Astrocyte of the hippocampus (primary cell): Measurements from ENCODE around the gene ECE1.

Source experiments
- DNase-seq: peaks from one replicate; pipeline ENCODE4 v3.0.0; 2011; ENCODE audit warnings: low read depth, low spot score

ECE1 gene

DNA sequence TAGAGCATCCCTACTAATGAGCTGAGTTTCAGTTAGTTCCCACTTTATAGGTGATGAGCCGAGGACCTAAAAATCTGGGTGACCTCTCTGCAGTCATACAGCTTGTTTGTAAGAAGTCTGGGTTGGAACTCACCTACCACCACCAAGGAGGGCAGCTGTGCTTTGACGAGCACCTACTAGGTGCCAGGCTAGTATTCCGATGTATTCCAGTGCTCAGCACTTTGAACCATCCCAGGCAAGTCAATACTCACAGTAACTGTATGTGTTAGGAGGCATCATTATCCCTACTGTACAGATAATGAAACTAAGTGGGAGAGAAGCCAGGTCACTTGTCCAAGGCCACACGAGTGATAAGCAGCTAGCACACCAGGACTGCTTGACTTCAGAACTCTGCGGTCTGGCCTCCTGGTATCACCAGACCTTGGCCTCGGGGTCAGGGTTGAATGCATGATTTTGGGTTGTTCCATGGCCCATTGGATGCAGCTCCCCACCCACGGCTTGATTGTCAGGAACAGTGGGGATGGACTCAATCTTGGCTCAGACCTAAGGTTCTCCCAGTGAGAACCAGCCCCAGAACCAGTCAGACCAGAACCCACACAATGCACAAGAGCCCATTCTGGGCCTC lies 20.7 kb downstream of the ECE1 start:
- no peak for DNase-seq

DNA sequence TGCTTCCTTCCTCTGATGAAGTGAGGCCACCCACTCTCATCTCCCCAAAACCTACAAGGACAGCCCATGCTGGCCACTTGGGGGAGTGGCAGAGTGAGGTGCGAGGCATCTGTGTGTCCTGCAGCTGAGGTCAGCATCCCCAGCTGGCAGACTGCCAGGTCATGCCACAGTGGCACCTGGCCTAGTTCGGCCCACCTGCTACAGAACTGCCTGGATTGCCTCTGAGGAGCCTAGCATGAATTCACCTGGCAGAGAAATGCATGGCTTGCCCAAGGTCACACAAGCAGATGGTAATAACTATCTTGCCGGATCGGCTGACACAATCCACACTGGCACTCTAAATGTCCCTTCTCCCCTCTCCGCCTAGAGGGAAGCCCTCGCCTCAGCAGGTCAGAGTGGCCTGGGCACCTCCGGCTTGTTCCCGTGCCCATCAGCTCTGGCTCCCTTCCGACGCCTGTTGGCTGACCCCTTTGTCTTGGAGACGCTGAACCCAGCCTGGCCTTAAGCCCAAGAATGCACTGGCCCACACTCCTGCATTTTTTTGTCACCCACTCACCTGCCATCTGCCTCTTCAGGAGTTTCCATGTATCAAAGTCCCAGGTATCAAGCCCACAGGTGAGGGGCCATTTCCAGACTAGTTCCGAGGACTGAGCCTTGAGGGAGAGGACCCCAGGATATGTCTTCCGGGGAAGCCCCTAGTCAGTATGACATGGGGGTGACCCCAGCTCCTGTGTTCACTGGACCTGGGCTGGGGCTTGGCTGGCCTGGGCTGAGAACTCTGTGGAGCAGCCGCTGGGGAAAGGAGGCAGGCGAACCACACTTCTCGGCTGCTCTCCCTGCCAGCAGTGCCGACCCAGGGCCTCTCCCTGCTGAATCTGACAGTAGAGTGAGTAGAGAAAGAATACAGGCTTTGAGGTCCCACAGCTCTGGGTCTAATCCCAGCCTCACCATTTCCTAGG lies 21.7 kb downstream of the ECE1 start:
- DNase-seq = peak; percentile 60

DNA sequence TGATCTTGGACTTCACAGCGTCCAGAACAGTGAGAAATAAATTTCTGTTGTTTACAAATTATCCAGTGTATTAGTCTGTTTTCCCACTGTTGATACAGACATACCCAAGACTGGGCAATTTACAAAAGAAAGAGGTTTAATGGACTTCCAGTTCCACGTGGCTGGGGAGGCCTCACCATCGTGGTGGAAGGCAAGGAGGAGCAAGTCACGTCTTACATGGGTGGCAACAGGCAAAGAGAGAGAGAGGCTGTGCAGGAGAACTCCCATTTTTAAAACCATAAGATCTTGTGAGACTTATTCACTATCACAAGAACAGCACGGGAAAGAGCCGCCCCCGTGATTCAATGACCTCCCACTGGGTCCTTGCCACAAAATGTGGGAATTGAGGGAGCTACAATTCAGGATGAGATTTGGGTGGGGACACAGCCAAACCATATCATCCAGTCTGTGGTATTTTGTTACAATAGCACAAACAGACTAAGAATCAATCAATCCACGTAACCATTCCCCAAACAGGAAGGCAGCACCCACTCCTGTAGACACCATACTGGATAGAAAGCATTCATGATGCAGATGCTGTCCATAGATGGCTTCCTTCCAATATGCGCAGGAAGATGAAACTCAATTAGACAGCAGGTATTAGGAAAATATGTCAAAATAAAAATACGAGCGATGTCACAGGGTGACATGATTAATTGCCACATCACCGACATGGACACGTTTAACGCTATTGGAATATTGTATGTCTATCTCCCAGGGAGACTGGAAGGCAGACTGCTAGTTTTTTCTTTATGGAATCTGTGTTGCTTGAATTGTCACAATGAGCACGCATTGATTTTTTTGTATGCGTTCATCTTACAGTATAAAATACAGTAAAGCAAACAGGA lies 22.8 kb downstream of the ECE1 start:
- DNase-seq = no peak

DNA sequence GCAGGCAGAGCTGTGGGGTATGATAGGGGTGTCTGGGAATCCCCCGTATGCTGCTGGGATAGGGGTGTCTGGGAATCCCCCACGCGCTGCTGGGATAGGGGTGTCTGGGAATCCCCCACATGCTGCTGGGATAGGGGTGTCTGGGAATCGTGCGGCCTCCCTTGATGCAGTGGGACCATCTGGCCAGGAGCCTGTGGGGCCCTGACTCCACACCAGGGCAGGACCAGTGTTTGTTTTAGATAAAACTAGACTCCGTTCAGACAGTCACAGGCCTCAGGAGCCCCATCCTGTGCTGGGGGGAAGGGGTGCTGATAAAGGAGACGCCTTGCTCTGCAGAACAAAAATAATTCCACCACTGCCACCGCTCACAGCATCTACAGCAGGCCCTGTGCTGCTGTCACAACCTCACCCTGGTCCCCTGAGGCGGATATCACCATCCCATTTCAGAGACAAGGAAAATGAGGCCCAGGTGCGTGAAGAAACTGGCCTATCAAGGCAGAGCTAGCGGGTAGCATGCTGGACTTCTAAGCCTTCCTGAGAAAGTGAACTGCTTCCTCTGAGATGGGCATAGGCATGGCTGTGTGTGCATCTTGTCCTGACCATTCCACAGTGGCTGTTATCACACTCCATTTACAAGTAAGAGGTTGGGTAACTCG lies 24.0 kb downstream of the ECE1 start:
- no peak for DNase-seq

DNA sequence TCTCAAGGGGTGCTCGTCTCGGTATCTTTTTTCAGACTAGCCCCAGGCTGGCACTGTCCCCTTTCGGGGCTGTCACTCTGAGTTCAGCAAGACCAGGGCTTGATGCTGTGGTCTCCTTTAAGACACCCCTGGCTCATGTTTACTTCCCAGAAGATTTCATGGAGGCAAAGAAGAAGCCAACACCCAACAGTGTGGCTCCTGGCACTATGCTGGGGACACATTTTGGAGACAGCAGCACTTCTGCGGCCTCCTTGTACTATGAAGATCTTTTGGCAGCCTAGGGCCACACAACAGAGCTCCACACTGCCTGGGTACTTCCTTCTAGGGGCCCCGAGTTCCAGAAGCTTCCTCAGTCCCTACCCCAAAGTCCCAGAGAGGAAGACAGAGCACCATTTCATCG lies 24.6 kb downstream of the ECE1 start:
- DNase-seq = no peak

DNA sequence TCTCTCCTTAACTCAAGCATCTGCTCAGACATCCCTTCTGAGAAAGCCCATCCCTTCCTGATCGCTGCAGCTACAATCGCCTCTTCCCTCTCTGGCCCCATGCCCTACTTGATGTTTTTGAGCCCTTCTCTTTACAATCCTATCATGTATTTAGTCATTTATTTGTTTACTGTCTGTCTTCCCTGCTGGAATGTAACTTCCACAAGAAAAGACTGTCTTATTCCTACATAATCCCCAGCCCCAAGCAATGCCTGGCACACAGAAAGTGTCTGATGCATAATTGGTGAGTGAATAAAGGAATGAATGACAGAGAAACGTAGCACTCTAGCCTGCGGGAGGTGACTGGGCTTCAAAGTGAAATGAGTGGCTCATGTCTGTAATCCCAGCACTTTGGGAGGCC lies 25.4 kb downstream of the ECE1 start:
- peak; percentile 81 for DNase-seq

DNA sequence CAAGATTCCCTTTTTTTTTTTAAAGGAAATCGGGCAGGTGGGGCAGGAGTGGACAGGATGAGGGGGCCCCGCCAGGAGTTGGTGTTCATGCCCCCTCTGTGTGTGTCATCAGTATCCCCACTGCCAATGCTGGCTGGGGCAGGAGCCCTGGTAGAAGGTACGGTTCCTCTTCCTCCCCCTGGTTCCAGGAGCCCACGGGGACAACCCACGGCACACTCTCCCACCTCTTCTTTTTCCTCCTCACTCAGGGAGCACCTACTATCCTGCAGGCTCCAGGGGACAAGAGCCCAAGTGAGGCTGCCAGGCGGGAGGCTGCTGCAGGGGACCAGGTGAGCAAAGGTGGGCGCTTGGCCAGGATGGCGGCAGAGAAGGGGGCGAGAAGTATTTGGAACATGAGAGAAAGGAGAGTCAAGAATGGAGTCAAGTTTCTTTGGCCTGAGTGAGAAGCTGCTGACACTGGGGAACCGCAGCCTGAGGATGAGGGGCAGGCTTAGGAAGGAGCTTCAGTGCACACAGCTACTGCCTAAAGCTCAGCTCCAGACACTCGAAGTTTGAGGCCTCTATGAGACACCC lies 26.5 kb downstream of the ECE1 start:
- DNase-seq = no peak

DNA sequence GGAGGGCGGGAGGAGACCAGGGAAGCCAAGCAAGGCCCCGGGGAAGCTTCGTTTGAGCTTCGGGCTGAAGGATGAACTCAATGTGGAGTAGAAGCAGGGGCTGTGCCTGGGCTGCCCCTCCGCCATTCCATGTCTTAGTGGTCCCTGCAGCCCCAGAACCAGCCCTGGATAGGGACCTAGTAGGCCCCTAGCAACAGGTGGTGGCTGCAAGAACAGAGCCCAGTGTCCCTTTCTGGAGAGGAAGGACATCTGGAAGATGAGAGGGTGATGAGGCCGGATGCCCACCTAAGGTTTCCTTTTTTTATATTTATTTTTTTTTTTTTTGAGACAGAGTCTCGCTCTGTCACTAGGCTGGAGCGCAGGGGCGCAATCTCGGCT lies 27.2 kb downstream of the ECE1 start:
- no peak for DNase-seq

DNA sequence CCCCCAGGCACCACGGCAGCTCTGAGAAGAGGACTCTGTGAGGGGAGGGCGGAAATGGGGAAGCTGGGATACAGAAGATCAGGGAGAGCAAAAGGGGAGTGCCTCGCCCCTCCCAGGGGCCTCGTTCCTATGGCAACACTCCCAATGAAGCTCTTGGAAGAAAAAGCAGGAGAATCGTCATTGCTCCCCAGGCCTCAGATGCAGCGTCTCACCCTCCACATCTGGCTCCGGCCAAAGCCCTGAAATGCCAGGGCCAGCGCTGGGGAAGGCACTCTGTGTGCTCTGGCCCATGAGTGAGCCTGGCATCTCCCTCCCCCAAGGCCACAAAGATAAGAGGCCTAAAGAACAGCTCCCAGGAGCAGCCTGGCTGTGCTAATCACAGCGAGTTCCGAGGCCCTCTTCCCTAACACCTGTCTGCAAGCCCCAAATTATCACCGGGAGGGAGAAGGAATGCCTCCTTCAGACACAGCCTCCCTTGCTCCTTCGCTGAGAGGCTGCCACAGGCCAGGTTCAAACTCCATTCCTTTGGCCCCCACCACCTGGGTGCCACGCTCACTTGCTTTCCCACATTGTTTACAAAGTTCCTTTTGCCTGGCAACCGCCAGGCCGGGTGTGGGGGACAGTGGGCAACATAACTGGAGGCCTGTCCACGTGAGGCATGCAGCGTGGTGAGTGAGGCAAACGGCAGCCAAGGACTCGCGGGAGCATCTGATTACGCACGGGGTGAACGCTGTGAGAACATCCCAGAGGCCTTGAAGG lies 27.8 kb downstream of the ECE1 start:
- DNase-seq = peak; percentile 94

DNA sequence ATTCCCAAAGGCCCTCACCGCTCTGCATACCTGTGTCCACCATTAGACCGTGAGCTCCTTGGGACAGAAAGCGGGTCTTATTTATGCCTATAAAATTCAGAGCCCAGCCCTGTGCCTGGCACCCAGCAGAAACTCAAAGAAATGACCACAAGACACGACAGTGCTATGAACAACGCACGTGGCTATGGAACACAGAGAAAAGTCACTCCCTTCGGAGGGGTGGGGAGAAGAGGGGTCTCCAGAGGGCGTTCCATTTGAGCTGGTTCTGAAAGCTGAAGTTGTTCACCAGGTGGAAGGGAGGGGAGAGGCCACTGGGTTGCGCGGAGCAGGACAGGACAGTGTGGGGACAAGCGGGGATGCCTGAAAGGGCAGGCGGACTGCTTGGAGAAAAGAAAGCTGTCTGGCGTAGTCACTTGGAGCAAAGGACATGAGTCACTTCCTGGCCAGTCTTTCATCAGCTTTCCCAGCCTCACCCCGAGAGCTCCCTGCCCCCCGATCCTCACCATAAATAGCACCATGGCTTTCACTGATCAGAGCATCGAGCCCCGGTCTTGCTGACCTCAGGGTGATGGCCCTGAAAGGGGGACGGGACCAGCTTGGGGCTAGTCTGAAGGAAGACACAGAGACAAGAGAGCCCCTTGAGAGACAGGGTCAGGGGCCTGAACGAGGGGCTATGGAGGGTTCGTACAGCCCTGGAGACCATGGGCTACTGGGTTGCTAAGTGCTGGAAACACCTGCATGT lies 28.5 kb downstream of the ECE1 start:
- DNase-seq = peak; percentile 91

DNA sequence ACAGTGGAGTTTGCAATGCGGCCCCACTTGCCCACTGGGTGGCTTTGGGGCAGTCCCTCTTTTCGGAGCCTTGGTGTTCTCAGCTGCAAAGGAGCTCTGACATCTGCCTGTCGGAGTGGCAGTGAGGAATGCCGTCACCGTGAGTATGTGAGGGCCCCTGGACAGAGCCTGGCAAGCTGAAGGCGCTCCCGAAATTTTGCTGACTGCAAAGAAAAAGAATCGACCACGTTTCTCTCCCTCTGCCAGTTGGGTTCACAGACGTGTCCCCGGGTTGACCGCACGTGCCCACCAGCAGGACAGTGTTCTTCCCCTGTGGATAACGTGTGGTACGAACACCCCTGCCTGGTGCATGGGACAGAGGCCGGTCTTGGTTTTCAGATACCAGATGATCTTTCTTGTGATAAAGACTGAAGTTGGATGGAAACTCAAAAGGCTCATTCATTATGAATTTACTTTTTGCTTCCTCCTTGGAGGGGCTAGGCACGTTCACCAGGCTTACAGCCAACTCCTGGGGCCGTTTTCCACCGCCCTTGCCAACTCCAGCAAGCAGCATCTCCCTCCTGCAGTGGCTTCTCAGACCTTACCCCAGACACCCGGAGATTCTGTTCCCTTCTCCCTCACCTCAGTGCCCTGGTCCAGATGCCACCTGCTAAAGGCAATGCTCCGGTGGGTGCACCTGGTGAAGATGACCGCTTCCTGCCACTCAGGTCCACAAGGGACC lies 29.7 kb downstream of the ECE1 start:
- peak; percentile 46 for DNase-seq

DNA sequence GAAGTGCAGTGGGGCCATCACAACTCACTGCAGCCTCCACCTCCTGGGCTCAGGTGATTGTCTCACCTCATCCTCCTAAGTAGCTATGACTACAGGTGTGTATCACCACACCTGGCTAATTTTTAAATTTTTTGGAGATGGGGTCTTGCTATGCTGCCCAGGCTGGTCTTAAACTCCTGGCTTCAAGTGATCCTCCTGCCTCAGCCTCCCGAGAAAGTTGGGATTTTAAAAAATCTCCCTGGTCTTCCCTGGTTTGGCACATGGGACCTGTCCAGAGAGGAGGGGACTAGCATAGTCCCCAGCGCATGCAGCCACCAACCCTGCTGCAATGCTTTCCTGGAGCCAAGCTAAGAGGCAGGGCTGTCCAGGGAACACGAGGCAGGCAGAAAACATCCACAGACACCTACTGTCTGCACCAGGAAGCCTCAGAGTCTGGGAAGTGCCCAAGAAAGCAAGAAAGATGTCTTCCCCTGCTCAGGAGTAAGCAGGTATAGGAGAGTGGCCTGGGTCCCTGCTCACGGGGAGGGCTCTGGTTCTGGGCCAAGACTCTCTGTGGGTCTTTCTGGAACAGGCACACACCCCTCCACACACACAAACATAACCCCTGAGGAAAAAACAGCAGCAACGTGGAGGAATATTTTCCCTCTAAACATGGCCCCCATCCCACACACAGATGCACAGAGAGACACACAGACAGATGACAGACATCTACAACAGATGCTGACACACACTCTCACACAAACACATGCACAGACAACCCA lies 30.8 kb downstream of the ECE1 start:
- no peak for DNase-seq

DNA sequence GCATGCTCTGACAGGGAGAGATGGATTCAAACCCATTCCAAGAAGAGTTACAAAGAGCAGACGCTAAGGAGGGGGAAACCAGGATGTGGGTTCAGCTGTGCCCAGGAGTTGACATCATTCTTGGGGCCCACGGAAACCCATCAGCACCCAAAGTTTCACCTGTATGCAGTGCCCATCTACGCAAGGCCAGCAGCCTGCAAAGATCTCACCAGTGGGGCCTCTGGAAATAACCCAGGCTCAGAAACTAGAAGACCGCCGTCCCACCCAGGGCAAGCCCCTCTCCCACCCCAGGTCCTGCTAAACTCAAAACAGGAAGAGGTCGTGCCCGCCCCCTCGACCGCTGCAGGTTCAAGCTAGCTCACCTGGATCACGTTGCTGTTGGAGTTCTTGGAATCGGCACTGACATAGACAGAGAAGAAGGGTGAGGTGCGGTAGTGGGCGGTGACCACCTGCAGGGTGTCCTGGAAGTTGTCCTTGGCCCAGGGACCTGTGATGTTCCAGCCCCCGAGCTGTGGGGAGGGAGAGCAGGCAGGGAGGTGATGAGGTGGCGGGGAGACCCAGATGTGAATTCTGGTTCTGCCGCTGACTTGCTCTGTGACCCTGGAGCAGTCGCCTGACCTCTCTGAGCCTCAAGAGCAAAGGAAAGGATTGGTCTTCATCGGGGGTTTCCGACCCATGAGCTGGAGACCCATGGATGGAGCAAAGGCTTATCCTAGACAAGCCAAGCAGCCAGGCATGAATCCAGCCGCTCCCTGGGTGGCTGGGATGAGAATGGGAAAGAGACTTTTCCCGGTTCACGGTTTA lies 31.7 kb downstream of the ECE1 start:
- DNase-seq = no peak

DNA sequence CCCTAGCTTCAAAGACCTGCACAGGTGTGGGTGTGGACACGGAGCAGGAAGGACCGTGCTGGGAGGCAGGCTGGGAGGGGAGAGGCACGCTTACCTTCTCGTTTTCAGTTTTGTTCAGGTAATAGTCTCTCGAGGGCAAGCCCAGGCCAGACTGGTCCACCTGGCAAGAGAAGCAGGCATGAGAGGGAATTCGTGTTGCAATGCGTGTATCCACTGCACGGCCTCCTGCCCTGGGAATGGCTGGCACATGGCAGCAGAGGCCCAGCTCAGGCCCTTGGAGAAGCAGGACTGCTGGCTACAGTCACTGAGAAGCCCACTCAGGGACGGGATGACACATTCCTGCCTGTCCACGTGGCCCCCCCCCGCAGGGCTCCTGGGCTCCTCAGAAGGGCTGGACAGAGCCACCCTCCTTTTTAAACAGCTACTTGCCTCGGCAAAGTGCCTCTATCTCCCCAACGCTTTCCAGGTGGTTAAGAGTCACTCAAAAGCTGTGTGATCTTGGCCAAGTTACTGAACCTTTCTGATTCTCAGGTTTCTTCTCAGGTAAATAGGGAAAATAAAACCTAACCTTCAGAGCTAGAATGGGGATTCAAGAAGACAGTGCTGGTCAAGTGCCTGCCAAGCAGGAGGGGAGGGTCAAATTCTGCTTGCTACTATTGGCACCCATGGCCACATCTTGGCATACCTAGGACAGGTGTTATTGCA lies 32.7 kb downstream of the ECE1 start:
- no peak for DNase-seq

DNA sequence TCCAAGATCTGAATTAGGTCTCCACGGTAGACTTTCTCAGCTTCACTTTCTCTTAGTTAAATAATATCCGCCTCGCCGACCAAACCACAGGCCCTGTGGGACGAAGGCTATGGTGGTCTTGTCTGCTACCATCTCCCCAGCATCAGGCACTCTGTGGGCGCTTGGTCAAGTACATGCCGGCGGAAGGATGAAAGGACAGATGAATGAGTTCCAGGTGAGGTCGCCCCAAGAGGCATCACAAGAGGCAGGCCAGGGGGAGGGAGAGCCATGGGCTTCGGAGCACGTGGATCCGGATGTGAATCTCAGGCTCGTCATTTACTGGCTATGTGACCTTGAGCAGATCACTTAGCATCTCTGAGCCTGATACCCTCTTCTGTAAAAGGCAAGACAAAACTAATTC lies 33.5 kb downstream of the ECE1 start:
- DNase-seq = no peak

DNA sequence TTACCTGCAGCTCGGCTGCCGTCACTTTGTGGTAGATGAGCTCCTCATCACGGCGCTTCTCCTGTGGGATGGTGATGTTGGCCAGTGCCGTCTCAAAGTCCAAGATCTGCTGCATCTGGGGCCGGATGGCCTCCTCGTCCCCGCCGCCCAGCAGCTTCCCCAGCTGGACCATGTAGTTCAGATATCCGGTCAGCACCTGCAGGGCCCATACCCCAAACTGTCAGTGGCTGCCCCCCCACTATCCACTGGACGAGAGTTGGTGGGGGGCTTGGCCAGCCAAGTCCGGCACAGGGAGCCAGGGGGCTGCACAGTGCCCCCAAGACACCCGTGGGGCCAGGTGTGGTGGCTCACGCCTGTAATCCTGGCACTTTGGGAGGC lies 34.3 kb downstream of the ECE1 start:
- no peak for DNase-seq
